ENCODE results near the gene SLC6A11. TPM values are rescaled to one million over a fixed set of nuclear protein-coding genes. Genes with fewer than 3 reads are reported as not detected.

The SLC6A11 gene
- total and polyA plus RNA-seq, 2 of the 8 experiments (the other 6 are each of a cell fraction or from before 2014, with no cell fraction given), result 0.78 to 1.5 TPM

DNA sequence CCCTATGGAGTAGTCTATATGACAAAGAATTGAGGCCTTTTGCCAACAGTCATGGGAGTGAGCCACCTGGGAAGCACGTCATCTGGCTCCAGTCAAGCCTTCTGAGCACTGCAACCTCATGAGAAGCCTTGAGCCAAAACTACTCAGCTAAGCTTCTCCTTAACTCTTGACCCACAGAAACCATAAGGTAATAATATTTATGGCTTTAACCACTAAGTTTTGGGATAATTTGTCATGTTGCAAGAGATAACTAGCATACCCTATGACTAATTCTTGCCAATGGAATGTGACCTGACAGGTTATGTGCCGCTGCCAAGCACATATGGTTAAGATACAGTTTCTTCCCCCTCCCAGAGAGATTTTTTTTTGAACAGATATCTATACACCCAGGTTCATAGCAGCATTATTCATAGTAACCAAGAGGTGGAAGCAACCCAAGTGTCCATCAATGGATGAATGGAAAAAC is 11.8 kb upstream of the SLC6A11 start:
- Histone ChIP-seq H3K4ac (replicated peaks; ENCODE audit: insufficient read length, low read depth, low read length) (no peak overlapping the region), H3K4me2 (ENCODE audit: insufficient read depth in 1 of 2, low read depth in 2 of 2, low read length in 2 of 2) (no peak overlapping the region), H4K8ac (ENCODE audit: extremely low read depth, insufficient read depth, low read length) (no peak overlapping the region), H3K4me3 (ENCODE audit: extremely low read depth in 1 of 4, insufficient read depth in 2 of 4, low read depth in 3 of 4, low read length in 4 of 4) (no peak overlapping the region), H4K91ac (replicated peaks; ENCODE audit: insufficient read length, low read length) (no peak overlapping the region), H3K9ac (replicated peaks in 1 of 4; ENCODE audit: extremely low read depth in 1 of 4, low read depth in 3 of 4, low read length in 3 of 4) (no peak overlapping the region), H2BK20ac (ENCODE audit: low read length) (no peak overlapping the region), H3K4me1 (replicated peaks in 1 of 4; ENCODE audit: control insufficient read depth in 3 of 4, insufficient read depth in 4 of 4, low read length in 3 of 4) (no peaks in the 10 kb centered on the region), H2BK12ac (ENCODE audit: low read depth, low read length) (no peak overlapping the region), H2AK5ac (ENCODE audit: low read depth, low read length) (no peak overlapping the region), H3K79me1 (ENCODE audit: low read depth, low read length) (no peaks in the 10 kb centered on the region), H2BK120ac (replicated peaks; ENCODE audit: low read depth, low read length) (no peak overlapping the region), H4K20me1 (replicated peaks in 1 of 2; ENCODE audit: control insufficient read depth in 1 of 2, insufficient read depth in 2 of 2, low read length in 2 of 2) (no peaks in the 10 kb centered on the region), H3K14ac (ENCODE audit: insufficient read length) (no peak overlapping the region), H3K23ac (ENCODE audit: insufficient read length) (no peak overlapping the region), H3K36me3 (ENCODE audit: control insufficient read depth in 2 of 4, insufficient read depth in 4 of 4, low read length in 3 of 4) (no peaks in the 10 kb centered on the region), H4K5ac (ENCODE audit: insufficient read length, low read depth, low read length) (no peak overlapping the region), H3K27ac (ENCODE audit: low read depth, low read length) (no peak overlapping the region), H3K56ac (replicated peaks; ENCODE audit: insufficient read length, low read depth, low read length) (no peak overlapping the region), H3K23me2 (ENCODE audit: low read depth, low read length) (no peaks in the 10 kb centered on the region; the same call in 1 of the 2 replicates), H3K27me3 (replicated peaks in 1 of 4; ENCODE audit: control insufficient read depth in 3 of 4, extremely low read depth in 1 of 4, insufficient read depth in 3 of 4, low read length in 3 of 4) (peaks cover 0 to 2% (median 0%) of the 10 kb centered on the region in 4 experiments; a peak in 2 of 7 replicates), H3K18ac (ENCODE audit: extremely low read depth, low read length) (no peak overlapping the region), H2BK5ac (ENCODE audit: low read depth, low read length) (no peak overlapping the region), H2AFZ (ENCODE audit: low read length) (no peak overlapping the region), H3K9me3 (ENCODE audit: insufficient read depth in 2 of 2, low read depth in 1 of 2, low read length in 1 of 2) (no peaks in the 10 kb centered on the region), H2BK15ac (ENCODE audit: low read length) (no peak overlapping the region), H3K79me2 (ENCODE audit: control insufficient read depth in 1 of 2, insufficient read depth in 2 of 2, low read length in 2 of 2) (no peaks in the 10 kb centered on the region)
- WGBS, 2 experiments (ENCODE audit: extremely low coverage in 1 of 2, insufficient coverage in 1 of 2, insufficient read length in 1 of 2, insufficient replicate concordance in 2 of 2, low coverage in 1 of 2, low lambda C conversion rate in 2 of 2, missing lambda C conversion rate in 1 of 2), result 81% methylated on average over 2 of the region's 2 CpGs; no CpG with 5 or more reads in 1 of the 2 experiments
- DNase-seq (ENCODE audit: low read depth in 1 of 2, low spot score in 2 of 2) (no peak), FAIRE-seq (no peak)
- POLR2A ChIA-PET (ENCODE audit: partially characterized antibody), result no interaction called here
- CTCF ChIA-PET (ENCODE audit: partially characterized antibody), result interaction anchor here (1.9 kb wide), 1 partner anchor 45 kb away, joined by 6 read pairs; no protein-coding TSS in a partner anchor
- TF ChIP-seq, protein P1, sequence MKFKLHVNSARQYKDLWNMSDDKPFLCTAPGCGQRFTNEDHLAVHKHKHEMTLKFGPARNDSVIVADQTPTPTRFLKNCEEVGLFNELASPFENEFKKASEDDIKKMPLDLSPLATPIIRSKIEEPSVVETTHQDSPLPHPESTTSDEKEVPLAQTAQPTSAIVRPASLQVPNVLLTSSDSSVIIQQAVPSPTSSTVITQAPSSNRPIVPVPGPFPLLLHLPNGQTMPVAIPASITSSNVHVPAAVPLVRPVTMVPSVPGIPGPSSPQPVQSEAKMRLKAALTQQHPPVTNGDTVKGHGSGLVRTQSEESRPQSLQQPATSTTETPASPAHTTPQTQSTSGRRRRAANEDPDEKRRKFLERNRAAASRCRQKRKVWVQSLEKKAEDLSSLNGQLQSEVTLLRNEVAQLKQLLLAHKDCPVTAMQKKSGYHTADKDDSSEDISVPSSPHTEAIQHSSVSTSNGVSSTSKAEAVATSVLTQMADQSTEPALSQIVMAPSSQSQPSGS (IDR thresholded peaks at IDR 0.05; ENCODE audit: low read length), result no peak
- TF ChIP-seq JUND (IDR thresholded peaks at IDR 0.05; ENCODE audit: low read length) (no peak), KDM5A (IDR thresholded peaks at IDR 0.05; ENCODE audit: low read length) (no peak), SUZ12 (IDR thresholded peaks at IDR 0.05; ENCODE audit: low read length) (no peak), SP4 (IDR thresholded peaks at IDR 0.05; ENCODE audit: low read length) (no peak), KDM1A (IDR thresholded peaks at IDR 0.05; ENCODE audit: borderline replicate concordance, low read length) (no peak), POU5F1 (IDR thresholded peaks at IDR 0.05; ENCODE audit: low read depth, low read length) (no peak), SP1 (IDR thresholded peaks at IDR 0.05; ENCODE audit: low read depth, low read length) (no peak), PHF8 (conservative IDR thresholded peaks at IDR 0.05; ENCODE audit: low read depth, low read length) (no peak)
- TF ChIP-seq, protein P2, sequence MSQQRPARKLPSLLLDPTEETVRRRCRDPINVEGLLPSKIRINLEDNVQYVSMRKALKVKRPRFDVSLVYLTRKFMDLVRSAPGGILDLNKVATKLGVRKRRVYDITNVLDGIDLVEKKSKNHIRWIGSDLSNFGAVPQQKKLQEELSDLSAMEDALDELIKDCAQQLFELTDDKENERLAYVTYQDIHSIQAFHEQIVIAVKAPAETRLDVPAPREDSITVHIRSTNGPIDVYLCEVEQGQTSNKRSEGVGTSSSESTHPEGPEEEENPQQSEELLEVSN (IDR thresholded peaks at IDR 0.05), result no peak
- TF ChIP-seq, protein P3, sequence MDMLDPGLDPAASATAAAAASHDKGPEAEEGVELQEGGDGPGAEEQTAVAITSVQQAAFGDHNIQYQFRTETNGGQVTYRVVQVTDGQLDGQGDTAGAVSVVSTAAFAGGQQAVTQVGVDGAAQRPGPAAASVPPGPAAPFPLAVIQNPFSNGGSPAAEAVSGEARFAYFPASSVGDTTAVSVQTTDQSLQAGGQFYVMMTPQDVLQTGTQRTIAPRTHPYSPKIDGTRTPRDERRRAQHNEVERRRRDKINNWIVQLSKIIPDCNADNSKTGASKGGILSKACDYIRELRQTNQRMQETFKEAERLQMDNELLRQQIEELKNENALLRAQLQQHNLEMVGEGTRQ (IDR thresholded peaks at IDR 0.05; ENCODE audit: low read length), result no peak

Measured in H1 (cell line).